Esophagus muscularis mucosa (tissue), 4 donors: ENCODE data around the gene KITLG. TPM values are rescaled to one million over a fixed set of nuclear protein-coding genes. Genes with fewer than 3 reads are reported as not detected.

ENCODE experiments used
- DNase-seq: peaks from one replicate; pipeline ENCODE4 v3.0.0-alpha.2; 2017; ENCODE audit errors: extremely low spot score
- H3K27ac ChIP-seq, 4 donors: fragments of 200-600 bp; sonication (generic); replicated peaks in 1 of 4; 1 replicate in 3 of 4; 2 replicates in 1 of 4; pipeline ENCODE4 v1.5.1; 2016 to 2019; ENCODE audit warnings: mild to moderate bottlenecking in 1 of 4
- H3K27me3 ChIP-seq, 4 donors: fragments of 200-600 bp; sonication (generic); one replicate each; pipeline versions ENCODE4 v1.5.1 to v1.6.0; 2016 to 2019
- H3K36me3 ChIP-seq, 4 donors: fragments of 200-600 bp; sonication (generic); one replicate each; pipeline ENCODE4 v1.5.1; 2016 to 2019
- H3K4me1 ChIP-seq, 4 donors: fragments of 200-600 bp; sonication (generic); one replicate each; pipeline ENCODE4 v1.5.1; 2016 to 2019
- H3K4me3 ChIP-seq, 4 donors: fragments of 200-600 bp; sonication (generic); 1 replicate in 2 of 4; 2 replicates in 2 of 4; pipeline ENCODE4 v1.5.1; 2016 to 2019; ENCODE audit warnings: mild to moderate bottlenecking in 4 of 4, moderate library complexity in 1 of 4
- H3K9me3 ChIP-seq, 4 donors: fragments of 200-600 bp; sonication (generic); 1 replicate in 3 of 4; 2 replicates in 1 of 4; pipeline ENCODE4 v1.5.1; 2016 to 2019
- EP300 ChIP-seq: sonication (generic); formaldehyde crosslinking; IDR thresholded peaks from one replicate; pipeline ENCODE4 v1.6.1; 2017; ENCODE audit warnings: antibody characterized with exemption
- POLR2A ChIP-seq: fragments of 450-650 bp; IDR thresholded peaks from one replicate; pipeline ENCODE4 v1.6.1; 2017; ENCODE audit warnings: antibody characterized with exemption, moderate library complexity, mild to moderate bottlenecking, low read depth
- POLR2AphosphoS5 ChIP-seq, 2 donors: sonication (generic); formaldehyde crosslinking; IDR thresholded peaks; one replicate each; pipeline ENCODE4 v1.6.1; 2017; ENCODE audit warnings: antibody characterized with exemption in 2 of 2
- WGBS: methylation state at CpG from one replicate; pipeline ENCODE4 v1.1.5; 2018; 5-methylcytosine and 5-hydroxymethylcytosine counted together
- intact Hi-C: fragments of 100-400 bp; cut with DNase I; formaldehyde crosslinking; loops from one replicate; pipeline ENCODE4 v1.15.1; 2023
- total RNA-seq, 4 donors: library from RNA; depleted of rRNA; stranded (reverse); fragments of >200 nt; gene quantifications; one replicate each; pipeline versions ENCODE4 v1.1.0 to v1.2.1, GENCODE V29; 2016
- TF ChIP-seq, protein P1 (sequence below), 3 experiments: fragments of 200-600 bp in 2 of 3; fragments of 450-650 bp in 1 of 3; sonication (generic) in 2 of 3; IDR thresholded peaks; one replicate each; pipeline ENCODE4 v1.5.1; 2017 to 2019; ENCODE audit warnings: antibody characterized with exemption in 3 of 3, mild to moderate bottlenecking in 2 of 3, moderate library complexity in 1 of 3

KITLG gene
- total RNA-seq, 4 donors from 2014 or later, result 71.7 to 147 (median 121) TPM

- Histone ChIP-seq H3K9me3 (no peaks in the 10 kb centered on the region), H3K36me3 (no peaks in the 10 kb centered on the region), H3K27me3 (no peaks in the 10 kb centered on the region), H3K4me1 (peaks cover 57 to 100% (median 99%) of the 10 kb centered on the region in 4 donors), H3K4me3 (no peak overlapping the region), H3K27ac (peak overlapping the region in 3 of 4 donors; percentile 4 to 55 (median 48))
- TF ChIP-seq EP300 (no peak), POLR2A (no peak), POLR2AphosphoS5 (IDR thresholded peaks at IDR 0.05) (no peak)
- TF ChIP-seq, protein P1, sequence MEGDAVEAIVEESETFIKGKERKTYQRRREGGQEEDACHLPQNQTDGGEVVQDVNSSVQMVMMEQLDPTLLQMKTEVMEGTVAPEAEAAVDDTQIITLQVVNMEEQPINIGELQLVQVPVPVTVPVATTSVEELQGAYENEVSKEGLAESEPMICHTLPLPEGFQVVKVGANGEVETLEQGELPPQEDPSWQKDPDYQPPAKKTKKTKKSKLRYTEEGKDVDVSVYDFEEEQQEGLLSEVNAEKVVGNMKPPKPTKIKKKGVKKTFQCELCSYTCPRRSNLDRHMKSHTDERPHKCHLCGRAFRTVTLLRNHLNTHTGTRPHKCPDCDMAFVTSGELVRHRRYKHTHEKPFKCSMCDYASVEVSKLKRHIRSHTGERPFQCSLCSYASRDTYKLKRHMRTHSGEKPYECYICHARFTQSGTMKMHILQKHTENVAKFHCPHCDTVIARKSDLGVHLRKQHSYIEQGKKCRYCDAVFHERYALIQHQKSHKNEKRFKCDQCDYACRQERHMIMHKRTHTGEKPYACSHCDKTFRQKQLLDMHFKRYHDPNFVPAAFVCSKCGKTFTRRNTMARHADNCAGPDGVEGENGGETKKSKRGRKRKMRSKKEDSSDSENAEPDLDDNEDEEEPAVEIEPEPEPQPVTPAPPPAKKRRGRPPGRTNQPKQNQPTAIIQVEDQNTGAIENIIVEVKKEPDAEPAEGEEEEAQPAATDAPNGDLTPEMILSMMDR (IDR thresholded peaks at IDR 0.05), result no peak
- no peak for DNase-seq
- 30% methylated on average over 1 of the region's 1 CpG for WGBS
- intact Hi-C loops, result loop anchor here (10.0 kb wide), 1 partner anchor 415 kb away; no protein-coding TSS in a partner anchor
Measured at GRCh38 chr12:88570103-88570502, 10.2 kb downstream of the KITLG start.

DNA sequence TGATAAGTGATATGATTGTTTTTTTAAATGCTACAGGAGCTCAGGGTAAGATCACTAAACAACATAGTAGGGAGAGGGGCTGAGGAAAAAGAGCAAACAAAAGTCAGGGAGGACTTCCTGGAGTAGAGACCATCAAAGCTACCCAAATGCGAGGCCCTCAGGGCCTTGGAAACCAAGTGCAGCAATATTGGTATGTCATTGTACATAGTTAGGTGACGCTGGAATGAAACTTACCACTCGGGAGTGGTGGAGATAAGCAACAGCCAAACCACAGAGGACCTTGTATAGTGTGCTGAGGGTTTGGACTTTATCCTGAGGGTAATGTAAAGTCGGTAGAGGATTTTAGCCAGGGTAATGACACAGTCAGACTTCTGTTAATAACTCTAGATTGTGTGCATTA lies 13.8 kb downstream of the KITLG start:
- no peaks in the 10 kb centered on the region for H3K36me3 ChIP-seq
- no peaks in the 10 kb centered on the region for H3K9me3 ChIP-seq
- intact Hi-C loops, result loop anchor here (10.0 kb wide), 1 partner anchor 322 kb away; no protein-coding TSS in a partner anchor
- TF ChIP-seq, protein P1 (IDR thresholded peaks at IDR 0.05), result no peak
- no peak for TF ChIP-seq EP300
- no peak for TF ChIP-seq POLR2AphosphoS5 (IDR thresholded peaks at IDR 0.05)
- TF ChIP-seq POLR2A, result no peak
- no peak overlapping the region for H3K4me3 ChIP-seq
- WGBS, result 68% methylated on average over 4 of the region's 4 CpGs
- DNase-seq, result no peak
- peak overlapping the region in 3 of 4 donors; percentile 30 to 59 (median 42) for H3K27ac ChIP-seq
- H3K27me3 ChIP-seq, result no peaks in the 10 kb centered on the region
- H3K4me1 ChIP-seq, result peaks cover 39 to 98% (median 86%) of the 10 kb centered on the region in 4 donors

DNA sequence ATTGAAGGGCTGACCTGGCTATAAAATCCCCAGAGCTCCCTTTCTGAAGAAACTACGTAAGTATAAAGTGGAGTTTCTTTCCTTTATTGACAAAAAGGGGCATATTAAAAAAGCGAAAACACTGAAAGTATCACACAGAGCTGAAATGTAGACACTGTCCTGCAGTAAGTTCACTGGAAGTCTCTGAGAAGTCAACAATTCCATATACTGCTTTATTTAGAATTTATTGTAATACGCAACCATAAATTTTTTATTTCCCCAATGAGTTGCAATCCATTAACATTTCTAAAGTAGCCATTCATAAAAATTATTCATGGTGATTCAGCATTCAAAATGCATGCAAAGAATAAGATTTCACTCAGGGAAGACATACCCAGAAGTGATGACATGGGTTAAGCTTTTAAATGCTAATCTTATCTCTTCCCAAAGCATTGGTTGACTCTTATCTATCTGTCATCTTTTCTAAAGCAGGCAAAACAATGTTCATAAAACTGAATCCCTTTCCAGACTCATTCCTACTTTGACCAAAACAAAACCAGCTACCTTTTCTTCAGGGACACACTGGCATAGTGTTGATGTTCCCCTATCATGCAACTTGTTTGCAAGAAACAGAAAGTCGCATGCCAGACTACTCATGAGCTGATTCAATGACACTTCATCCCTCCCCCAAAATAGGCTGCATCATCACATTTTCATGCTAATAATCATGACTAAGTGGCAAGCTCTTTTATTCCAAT lies 17.3 kb downstream of the KITLG start:
- DNase-seq, result no peak
- H3K27ac ChIP-seq, result peak overlapping the region in 2 of 4 donors; percentile 1 to 21
- TF ChIP-seq, protein P1 (IDR thresholded peaks at IDR 0.05), result no peak
- TF ChIP-seq POLR2A (no peak), EP300 (no peak), POLR2AphosphoS5 (IDR thresholded peaks at IDR 0.05) (no peak)
- peaks cover 26 to 98% (median 83%) of the 10 kb centered on the region in 4 donors for H3K4me1 ChIP-seq
- no peak overlapping the region for H3K4me3 ChIP-seq
- H3K9me3 ChIP-seq, result no peaks in the 10 kb centered on the region
- H3K27me3 ChIP-seq, result no peaks in the 10 kb centered on the region
- intact Hi-C loops, result loop anchor here (10.0 kb wide), 1 partner anchor 318 kb away; no protein-coding TSS in a partner anchor
- WGBS, result 94% methylated on average over 4 of the region's 4 CpGs
- H3K36me3 ChIP-seq, result no peaks in the 10 kb centered on the region

DNA sequence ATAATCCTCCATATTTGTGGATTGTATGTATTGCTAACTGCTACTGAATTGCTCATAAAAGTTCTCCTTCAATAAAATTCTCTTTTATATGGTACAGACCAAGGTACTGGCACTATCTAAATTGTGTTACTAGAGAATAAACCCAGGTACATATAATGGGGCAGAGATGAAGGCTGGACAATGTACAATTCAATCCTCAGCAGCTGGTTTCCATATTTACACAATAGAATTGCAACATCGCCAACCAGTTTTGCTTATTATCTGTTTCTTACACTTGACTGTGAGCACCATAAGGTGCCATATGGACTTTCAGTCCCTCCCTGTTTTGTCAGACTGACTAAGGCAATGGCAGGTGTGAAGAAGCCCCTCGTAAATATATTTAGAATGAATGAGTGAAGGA lies 18.1 kb downstream of the KITLG start:
- WGBS, result 93% methylated on average over 2 of the region's 2 CpGs
- Histone ChIP-seq H3K27me3 (no peaks in the 10 kb centered on the region), H3K27ac (peak overlapping the region in 3 of 4 donors; percentile 1 to 51 (median 4)), H3K9me3 (no peaks in the 10 kb centered on the region), H3K4me3 (no peak overlapping the region), H3K4me1 (peaks cover 19 to 98% (median 83%) of the 10 kb centered on the region in 4 donors), H3K36me3 (no peaks in the 10 kb centered on the region)
- DNase-seq, result no peak
- intact Hi-C loops, result loop anchor here (10.0 kb wide), 1 partner anchor 317 kb away; no protein-coding TSS in a partner anchor
- TF ChIP-seq POLR2A (no peak), POLR2AphosphoS5 (IDR thresholded peaks at IDR 0.05) (no peak), EP300 (no peak)
- TF ChIP-seq, protein P1 (IDR thresholded peaks at IDR 0.05), result no peak
